ENCODE data around the gene TPK1. TPM values are rescaled to one million over a fixed set of nuclear protein-coding genes. Genes with fewer than 3 reads are reported as not detected.

TPK1 gene
- total and polyA plus RNA-seq, 2 of the 13 experiments (the other 11 are each of a cell fraction or from before 2014, with no cell fraction given) = 1.0 to 1.2 TPM

DNA sequence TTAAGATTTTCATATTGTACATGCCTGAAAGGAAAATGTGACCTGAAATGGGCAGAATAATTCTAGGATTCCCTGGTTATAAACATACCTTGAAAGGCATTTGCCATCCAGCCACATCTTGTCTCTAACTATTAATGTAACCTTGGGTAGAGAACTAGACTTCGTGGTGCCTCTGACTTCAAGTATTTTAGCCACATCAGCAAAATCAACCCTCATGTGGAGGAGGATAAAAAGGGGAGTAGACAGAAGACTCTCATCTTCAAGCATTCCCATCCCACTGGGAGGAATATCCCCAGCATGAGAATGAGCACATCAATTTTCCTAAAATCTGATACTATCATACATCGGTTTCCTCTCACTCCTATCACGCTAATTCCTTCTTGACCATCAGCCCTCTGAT, 267.6 kb downstream of the TPK1 start:
- Histone ChIP-seq H3K9me3 (ENCODE audit: low read length) (no peaks in the 10 kb centered on the region), H3K27me3 (ENCODE audit: control insufficient read depth in 1 of 2, insufficient read depth in 2 of 2, low read length in 2 of 2) (no peaks in the 10 kb centered on the region), H3K4me1 (ENCODE audit: insufficient read depth, low read length) (no peaks in the 10 kb centered on the region), H3K36me3 (replicated peaks in 1 of 2; ENCODE audit: control insufficient read depth in 1 of 2, insufficient read depth in 2 of 2, low read length in 2 of 2) (no peaks in the 10 kb centered on the region), H3K79me2 (ENCODE audit: insufficient read depth, low read length) (no peaks in the 10 kb centered on the region), H3K4me2 (ENCODE audit: low read depth, low read length) (no peak overlapping the region), H3K4me3 (replicated peaks in 1 of 3; ENCODE audit: insufficient read depth in 1 of 3, low read depth in 2 of 3, low read length in 3 of 3) (no peak overlapping the region), H4K20me1 (ENCODE audit: insufficient read depth, low read length) (no peaks in the 10 kb centered on the region), H2AFZ (ENCODE audit: low read length) (no peak overlapping the region), H3K9ac (ENCODE audit: insufficient read depth, low read depth, low read length) (no peak overlapping the region), H3K27ac (ENCODE audit: extremely low read length, insufficient read depth, low read length) (no peak overlapping the region)
- DNase-seq (ENCODE audit: low spot score) (no peak), FAIRE-seq (no peak), ATAC-seq (no peak)
- in situ Hi-C loops (cut with HindIII; ENCODE audit: extremely low pct_ligation_motif_present, low pct_unique_long_range_greater_than_20kb) = no loop called here
- ChIA-PET POLR2A (no interaction called here), CTCF (ENCODE audit: low intra/inter-chr PET ratio, low total read pairs) (no interaction called here)
- no TSS peak for BruUV-seq (replicated peaks)
- WGBS (ENCODE audit: low lambda C conversion rate) = 1% methylated on average over 3 of the region's 3 CpGs
- TF ChIP-seq MIER2 (CRISPR knock-in tag; IDR thresholded peaks at IDR 0.05) (no peak), ZNF878 (CRISPR knock-in tag; IDR thresholded peaks at IDR 0.05) (no peak), POLR2AphosphoS2 (IDR thresholded peaks at IDR 0.05; ENCODE audit: low read depth, low read length) (no peak), MAFF (IDR thresholded peaks at IDR 0.05; ENCODE audit: low read depth, low read length) (peak; percentile 94), MAFK (conservative IDR thresholded peaks at IDR 0.05 in 1 of 2, IDR thresholded peaks at IDR 0.05 in 1 of 2; ENCODE audit: low read length in 2 of 2) (peak; percentile 94 to 95)
- intact Hi-C loops (cut with micrococcal nuclease; ENCODE audit: unreplicated experiment) = no loop called here

DNA sequence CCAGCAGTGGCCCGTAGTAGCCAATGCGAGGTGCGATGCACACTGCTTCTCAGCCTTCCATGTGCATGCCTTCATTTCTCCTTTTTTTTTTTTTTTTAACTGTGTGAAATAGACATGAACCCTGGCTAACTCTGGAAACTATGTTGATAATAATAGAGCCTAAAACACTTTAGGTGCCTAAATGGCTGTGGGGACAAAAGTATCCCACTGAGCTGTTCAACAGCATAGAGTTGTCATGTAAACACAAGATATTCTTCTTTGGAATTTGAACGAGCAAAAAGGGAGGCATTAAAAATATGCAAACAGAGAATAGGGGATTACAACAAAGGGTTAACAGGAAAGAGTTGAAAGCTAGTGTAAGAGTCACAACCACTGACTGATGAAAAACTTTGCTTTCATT, 270.3 kb downstream of the TPK1 start:
- no TSS peak for BruUV-seq (replicated peaks)
- H3K4me1 ChIP-seq (ENCODE audit: insufficient read depth, low read length) = no peaks in the 10 kb centered on the region
- no peaks in the 10 kb centered on the region for H3K79me2 ChIP-seq (ENCODE audit: insufficient read depth, low read length)
- no peaks in the 10 kb centered on the region for H3K36me3 ChIP-seq (replicated peaks in 1 of 2; ENCODE audit: control insufficient read depth in 1 of 2, insufficient read depth in 2 of 2, low read length in 2 of 2)
- no peak overlapping the region for H3K27ac ChIP-seq (ENCODE audit: extremely low read length, insufficient read depth, low read length)
- POLR2A ChIA-PET = no interaction called here
- no peak overlapping the region for H2AFZ ChIP-seq (ENCODE audit: low read length)
- H3K4me3 ChIP-seq (replicated peaks in 1 of 3; ENCODE audit: insufficient read depth in 1 of 3, low read depth in 2 of 3, low read length in 3 of 3) = no peak overlapping the region
- intact Hi-C loops (cut with micrococcal nuclease; ENCODE audit: unreplicated experiment) (no loop called here), in situ Hi-C loops (cut with HindIII; ENCODE audit: extremely low pct_ligation_motif_present, low pct_unique_long_range_greater_than_20kb) (no loop called here)
- no peak for ATAC-seq
- no peak overlapping the region for H3K9ac ChIP-seq (ENCODE audit: insufficient read depth, low read depth, low read length)
- H3K9me3 ChIP-seq (ENCODE audit: low read length) = no peaks in the 10 kb centered on the region
- no peak for DNase-seq (ENCODE audit: low spot score)
- no peaks in the 10 kb centered on the region for H4K20me1 ChIP-seq (ENCODE audit: insufficient read depth, low read length)
- WGBS (ENCODE audit: low lambda C conversion rate) = 27% methylated on average over 4 of the region's 4 CpGs
- TF ChIP-seq ZNF768 (CRISPR knock-in tag; IDR thresholded peaks at IDR 0.05) (no peak), ZNF224 (CRISPR knock-in tag; IDR thresholded peaks at IDR 0.05) (no peak), ZNF713 (CRISPR knock-in tag; IDR thresholded peaks at IDR 0.05) (no peak), KLF12 (CRISPR knock-in tag; IDR thresholded peaks at IDR 0.05; ENCODE audit: borderline replicate concordance) (no peak), SMAD1 (CRISPR knock-in tag; IDR thresholded peaks at IDR 0.05; ENCODE audit: borderline replicate concordance, low read depth) (no peak)
- no peak overlapping the region for H3K4me2 ChIP-seq (ENCODE audit: low read depth, low read length)
- no peaks in the 10 kb centered on the region for H3K27me3 ChIP-seq (ENCODE audit: control insufficient read depth in 1 of 2, insufficient read depth in 2 of 2, low read length in 2 of 2)
- CTCF ChIA-PET (ENCODE audit: low intra/inter-chr PET ratio, low total read pairs) = no interaction called here
- FAIRE-seq = no peak

Data from HepG2 (cell line).